DOHH2 (cell line): Measurements from ENCODE around the gene ARHGAP22.

ENCODE experiments used
- H3F3A ChIP-seq: fragments of 200-600 bp; sonication (generic), shearing (Covaris generic); 2 replicates; pipeline ENCODE4 v1.6.0; 2016; ENCODE audit warnings: antibody characterized with exemption, mild to moderate bottlenecking; ENCODE audit not compliant: control insufficient read depth, insufficient read depth
- H3K27ac ChIP-seq: fragments of 200-600 bp; sonication (generic); 2 replicates; pipeline ENCODE4 v1.5.1; 2014; ENCODE audit warnings: low read depth, mild to moderate bottlenecking, low read length, moderate library complexity
- H3K27me3 ChIP-seq: fragments of 200-600 bp; sonication (generic); 2 replicates; pipeline ENCODE4 v1.6.1; 2014; ENCODE audit warnings: mild to moderate bottlenecking, low read length, mixed read lengths; ENCODE audit not compliant: control insufficient read depth
- H3K36me3 ChIP-seq: fragments of 200-600 bp; sonication (generic); 2 replicates; pipeline ENCODE4 v1.6.1; 2014; ENCODE audit warnings: mild to moderate bottlenecking, low read length, moderate library complexity, mixed read lengths; ENCODE audit not compliant: control insufficient read depth
- H3K4me1 ChIP-seq: fragments of 200-600 bp; sonication (generic); 2 replicates; pipeline ENCODE4 v1.6.1; 2014; ENCODE audit warnings: mild to moderate bottlenecking, low read length, mixed read lengths; ENCODE audit not compliant: control insufficient read depth
- H3K4me2 ChIP-seq: fragments of 200-600 bp; sonication (generic); 2 replicates; pipeline ENCODE4 v1.6.0; 2014; ENCODE audit warnings: mild to moderate bottlenecking, low read length, moderate library complexity
- H3K4me3 ChIP-seq: fragments of 200-600 bp; sonication (generic); 2 replicates; pipeline ENCODE4 v1.5.1; 2014; ENCODE audit warnings: mild to moderate bottlenecking, low read length, mixed read lengths
- H3K79me2 ChIP-seq: fragments of 200-600 bp; sonication (generic); 2 replicates; pipeline ENCODE4 v1.6.1; 2014; ENCODE audit warnings: mild to moderate bottlenecking, low read length, mixed read lengths; ENCODE audit not compliant: control insufficient read depth
- H3K9me2 ChIP-seq: fragments of 200-600 bp; sonication (generic); replicated peaks from 2 replicates; pipeline ENCODE4 v1.6.1; 2014; ENCODE audit warnings: mild to moderate bottlenecking, low read length, mixed read lengths; ENCODE audit not compliant: control insufficient read depth
- H3K9me3 ChIP-seq: fragments of 200-600 bp; sonication (generic); 2 replicates; pipeline ENCODE4 v1.6.1; 2014; ENCODE audit warnings: antibody characterized with exemption, low read length, mixed read lengths; ENCODE audit not compliant: control insufficient read depth, insufficient read depth
- H4K20me1 ChIP-seq: fragments of 200-600 bp; sonication (generic); 2 replicates; pipeline ENCODE4 v1.6.0; 2014; ENCODE audit warnings: low read depth, mild to moderate bottlenecking, antibody characterized with exemption, low read length, moderate library complexity; ENCODE audit not compliant: control insufficient read depth, insufficient read depth
- CTCF ChIP-seq: fragments of 200-600 bp; sonication (generic); IDR thresholded peaks from one replicate; pipeline ENCODE4 v1.5.1; 2014; ENCODE audit warnings: antibody characterized with exemption, mild to moderate bottlenecking, low read depth, low read length; ENCODE audit not compliant: poor library complexity, severe bottlenecking
- EZH2phosphoT487 ChIP-seq: fragments of 200-600 bp; sonication (generic); IDR thresholded peaks from 2 replicates; pipeline ENCODE4 v1.6.1; 2017; ENCODE audit warnings: borderline replicate concordance, mild to moderate bottlenecking, antibody characterized with exemption, low read length, moderate library complexity, mixed read lengths

The ARHGAP22 gene

GRCh38 chr10:48507933-48508790 lies 96.7 kb downstream of the ARHGAP22 start:
- H3K27ac ChIP-seq, result no peak overlapping the region
- H3K27me3 ChIP-seq, result peaks cover 5% of the 10 kb centered on the region; the same call in 1 of the 2 replicates
- no peaks in the 10 kb centered on the region for H3K79me2 ChIP-seq
- H3K4me2 ChIP-seq, result no peak overlapping the region
- H3K4me1 ChIP-seq, result peaks cover 3% of the 10 kb centered on the region; the same call in 1 of the 2 replicates
- no peak overlapping the region for H3K4me3 ChIP-seq
- H3F3A ChIP-seq, result no peaks in the 10 kb centered on the region
- H3K9me3 ChIP-seq, result no peaks in the 10 kb centered on the region
- H3K36me3 ChIP-seq, result no peaks in the 10 kb centered on the region
- H3K9me2 ChIP-seq, result no peaks in the 10 kb centered on the region
- H4K20me1 ChIP-seq, result no peaks in the 10 kb centered on the region
- TF ChIP-seq CTCF, result no peak
- no peak for TF ChIP-seq EZH2phosphoT487

- peaks cover 3% of the 10 kb centered on the region; the same call in 1 of the 2 replicates for H3K4me1 ChIP-seq
- no peaks in the 10 kb centered on the region for H3K36me3 ChIP-seq
- H3K27me3 ChIP-seq, result peaks cover under 1% of the 10 kb centered on the region; the same call in 1 of the 2 replicates
- no peaks in the 10 kb centered on the region for H3K9me2 ChIP-seq
- H3K4me2 ChIP-seq, result no peak overlapping the region
- no peaks in the 10 kb centered on the region for H3K79me2 ChIP-seq
- no peaks in the 10 kb centered on the region for H4K20me1 ChIP-seq
- TF ChIP-seq CTCF (no peak), EZH2phosphoT487 (no peak)
- H3K4me3 ChIP-seq, result no peak overlapping the region
- H3K9me3 ChIP-seq, result no peaks in the 10 kb centered on the region
- no peaks in the 10 kb centered on the region for H3F3A ChIP-seq
- H3K27ac ChIP-seq, result no peak overlapping the region
Observed at GRCh38 chr10:48507494-48507893, 97.4 kb downstream of the ARHGAP22 start.

GRCh38 chr10:48506147-48506917 lies 98.5 kb downstream of the ARHGAP22 start:
- no peaks in the 10 kb centered on the region for H3F3A ChIP-seq
- H3K27ac ChIP-seq, result no peak overlapping the region
- no peaks in the 10 kb centered on the region for H3K36me3 ChIP-seq
- no peaks in the 10 kb centered on the region for H3K79me2 ChIP-seq
- TF ChIP-seq EZH2phosphoT487, result no peak
- peak; percentile 46 for TF ChIP-seq CTCF
- no peak overlapping the region for H3K4me3 ChIP-seq
- H3K9me3 ChIP-seq, result no peaks in the 10 kb centered on the region
- H4K20me1 ChIP-seq, result no peaks in the 10 kb centered on the region
- H3K4me1 ChIP-seq, result no peaks in the 10 kb centered on the region
- no peak overlapping the region for H3K4me2 ChIP-seq
- H3K9me2 ChIP-seq, result no peaks in the 10 kb centered on the region
- no peaks in the 10 kb centered on the region for H3K27me3 ChIP-seq
